Measurements from ENCODE around the gene PPP2R2C. TPM values are rescaled to one million over a fixed set of nuclear protein-coding genes. Genes with fewer than 3 reads are reported as not detected.

The PPP2R2C gene
- total RNA-seq, 1 experiment from 2014 or later = 32.9 TPM

- TF ChIP-seq ZBTB33 (IDR thresholded peaks at IDR 0.05; ENCODE audit: extremely low read depth, insufficient replicate concordance, low read length) = no peak
- TF ChIP-seq ZNF274 (IDR thresholded peaks at IDR 0.05; ENCODE audit: low read depth, low read length) = no peak
Observed at GRCh38 chr4:6441202-6441582, 31.2 kb downstream of the PPP2R2C start (continued).

- POLR2A ChIA-PET = no interaction called here
- no peak overlapping the region for H3K4me3 ChIP-seq (replicated peaks in 1 of 2; ENCODE audit: low read depth in 1 of 2, low read length in 2 of 2)
- intact Hi-C loops (cut with micrococcal nuclease) = no loop called here
- no peak for TF ChIP-seq YY1 (IDR thresholded peaks at IDR 0.05; ENCODE audit: extremely low read depth, insufficient replicate concordance, low read depth, low read length)
- no peak for TF ChIP-seq CTCF (IDR thresholded peaks at IDR 0.05 in 2 of 3, conservative IDR thresholded peaks at IDR 0.05 in 1 of 3; ENCODE audit: borderline replicate concordance in 1 of 3, insufficient read depth in 1 of 3, low read depth in 2 of 3, low read length in 2 of 3)
- TF ChIP-seq ZBTB33 (IDR thresholded peaks at IDR 0.05; ENCODE audit: extremely low read depth, insufficient replicate concordance, low read length) = no peak
- no peak for TF ChIP-seq ZNF274 (IDR thresholded peaks at IDR 0.05; ENCODE audit: low read depth, low read length)
- TF ChIP-seq CEBPB (IDR thresholded peaks at IDR 0.05; ENCODE audit: low read depth) = no peak
- TF ChIP-seq CBX3 (IDR thresholded peaks at IDR 0.05; ENCODE audit: low read depth) = no peak
- no peak for TF ChIP-seq SIN3A (IDR thresholded peaks at IDR 0.05; ENCODE audit: low read depth)
- no peak for TF ChIP-seq POLR2AphosphoS5 (IDR thresholded peaks at IDR 0.05; ENCODE audit: low read depth, low read length)
- no peak for TF ChIP-seq SRF (IDR thresholded peaks at IDR 0.05; ENCODE audit: low read depth)
- TF ChIP-seq EZH2 (IDR thresholded peaks at IDR 0.05) = no peak
- no peak for TF ChIP-seq ELF1 (IDR thresholded peaks at IDR 0.05; ENCODE audit: borderline replicate concordance, low read depth)
- no peak for TF ChIP-seq MAX (IDR thresholded peaks at IDR 0.05)
- no peak for TF ChIP-seq ATF3 (IDR thresholded peaks at IDR 0.05)
- no TSS peak for BruUV-seq (replicated peaks)
- no peak overlapping the region for H3K9ac ChIP-seq (ENCODE audit: low read length)
- no peaks in the 10 kb centered on the region for H3K27me3 ChIP-seq (ENCODE audit: insufficient read depth, low read length)
- no peaks in the 10 kb centered on the region for H3K79me2 ChIP-seq (ENCODE audit: insufficient read depth, low read length)
- no peak for DNase-seq (ENCODE audit: low read depth, low spot score)
- no peaks in the 10 kb centered on the region for H3K9me2 ChIP-seq (ENCODE audit: insufficient read depth)
- H3K36me3 ChIP-seq (ENCODE audit: control insufficient read depth in 1 of 2, insufficient read depth in 2 of 2, low read length in 2 of 2) = no peaks in the 10 kb centered on the region
- no peaks in the 10 kb centered on the region for H3K9me3 ChIP-seq (ENCODE audit: control insufficient read depth in 1 of 2, insufficient read depth in 1 of 2, low read depth in 1 of 2, low read length in 2 of 2)
- H2AFZ ChIP-seq (ENCODE audit: low read depth, low read length, poor library complexity, severe bottlenecking) = no peak overlapping the region
- CTCF ChIA-PET = no interaction called here
- peaks cover 0 to 1% of the 10 kb centered on the region in 2 experiments; a peak in 2 of 4 replicates for H3K4me1 ChIP-seq (ENCODE audit: control insufficient read depth in 1 of 2, insufficient read depth in 2 of 2, low read length in 2 of 2)
- H3K4me2 ChIP-seq (ENCODE audit: low read length) = no peak overlapping the region
- ATAC-seq = no peak
- no peak overlapping the region for H3K27ac ChIP-seq (ENCODE audit: low read depth, low read length)
- no peaks in the 10 kb centered on the region for H4K20me1 ChIP-seq (ENCODE audit: insufficient read depth)
- RAD21 ChIA-PET (ENCODE audit: low non-redundant PET in 1 of 2, low total read pairs in 2 of 2, uncharacterized antibody in 2 of 2, unreplicated experiment in 2 of 2) = no interaction called here
Observed at GRCh38 chr4:6440506-6441201, 31.8 kb downstream of the PPP2R2C start.

All from HCT116 (cell line).